Esophagus muscularis mucosa (tissue), 2 donors: Measurements from ENCODE around the gene ZMIZ1.

Experiments used
- EP300 ChIP-seq: sonication (generic); formaldehyde crosslinking; IDR thresholded peaks from one replicate; pipeline ENCODE4 v1.6.1; 2017; ENCODE audit warnings: antibody characterized with exemption
- POLR2A ChIP-seq: fragments of 450-650 bp; IDR thresholded peaks from one replicate; pipeline ENCODE4 v1.6.1; 2017; ENCODE audit warnings: antibody characterized with exemption, moderate library complexity, mild to moderate bottlenecking, low read depth

DNA sequence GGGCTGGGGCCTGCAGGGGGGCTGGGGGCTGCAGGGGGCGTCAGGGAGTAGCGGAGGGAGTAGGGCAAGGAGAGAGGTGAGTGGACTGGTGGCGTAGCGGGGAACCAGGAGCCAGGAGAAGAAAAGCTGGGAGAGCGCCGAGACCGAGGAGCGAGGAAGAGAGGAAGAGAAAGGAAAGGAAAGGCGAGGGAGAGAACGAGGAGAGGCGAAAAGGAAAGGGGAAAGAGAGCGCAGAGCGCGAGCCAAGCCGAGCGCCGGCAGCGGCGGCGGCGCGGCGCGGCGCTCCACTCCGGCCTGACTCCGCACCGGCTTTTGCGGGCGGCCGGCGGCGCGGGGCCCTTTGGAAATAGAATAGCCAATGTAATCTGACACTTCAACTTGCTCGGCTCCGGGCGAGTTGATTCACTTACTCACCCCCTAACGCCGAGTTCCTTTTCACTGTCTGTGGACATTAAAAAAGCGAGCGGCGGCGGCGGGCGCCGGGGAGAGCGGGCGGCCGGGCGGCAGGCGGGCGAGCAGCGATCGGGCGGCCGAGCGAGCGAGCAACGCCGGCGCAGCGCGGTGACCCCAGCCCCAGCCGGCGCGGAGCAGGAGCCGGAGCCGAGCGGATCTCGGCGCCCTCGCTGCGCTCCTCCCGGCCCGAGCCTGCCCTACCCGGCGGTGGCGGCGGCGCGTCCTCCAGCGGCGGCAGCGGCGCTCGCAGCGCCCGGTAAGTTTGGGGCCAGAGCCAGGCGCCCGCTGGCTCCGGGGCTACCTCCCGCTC, at the start of gene ZMIZ1:
- TF ChIP-seq POLR2A (peak; percentile 66), EP300 (no peak)
